Activated CD8-positive, alpha-beta memory T cell treated with anti-CD3 and anti-CD28 coated beads for 36 hours (primary cell): ENCODE results near the gene RANGAP1. TPM values are rescaled to one million over a fixed set of nuclear protein-coding genes. Genes with fewer than 3 reads are reported as not detected.
"Not testable (repeated sequence)": the region's sequence is repeated elsewhere in the genome, so short reads cannot be mapped to it uniquely, and the experiment has no call there.

Source experiments
- CTCF ChIA-PET: fragments of 350-600 bp; sonication (Branson Sonifier 250); formaldehyde crosslinking; loops from one replicate; lab custom pipeline; 2021; ENCODE audit warnings: antibody characterized with exemption; lab: Charles Lee
- POLR2A ChIA-PET: fragments of 350-600 bp; sonication (Branson Sonifier 250); formaldehyde crosslinking; loops from one replicate; lab custom pipeline; 2021; ENCODE audit warnings: antibody characterized with exemption; lab: Charles Lee
- total RNA-seq, 2 experiments: library from RNA; stranded (reverse); gene quantifications; one replicate each; pipeline ENCODE4 v1.2.3, GENCODE V29; 2021

RANGAP1 gene
- total RNA-seq, 2 experiments from 2014 or later = 176 to 178 TPM

DNA sequence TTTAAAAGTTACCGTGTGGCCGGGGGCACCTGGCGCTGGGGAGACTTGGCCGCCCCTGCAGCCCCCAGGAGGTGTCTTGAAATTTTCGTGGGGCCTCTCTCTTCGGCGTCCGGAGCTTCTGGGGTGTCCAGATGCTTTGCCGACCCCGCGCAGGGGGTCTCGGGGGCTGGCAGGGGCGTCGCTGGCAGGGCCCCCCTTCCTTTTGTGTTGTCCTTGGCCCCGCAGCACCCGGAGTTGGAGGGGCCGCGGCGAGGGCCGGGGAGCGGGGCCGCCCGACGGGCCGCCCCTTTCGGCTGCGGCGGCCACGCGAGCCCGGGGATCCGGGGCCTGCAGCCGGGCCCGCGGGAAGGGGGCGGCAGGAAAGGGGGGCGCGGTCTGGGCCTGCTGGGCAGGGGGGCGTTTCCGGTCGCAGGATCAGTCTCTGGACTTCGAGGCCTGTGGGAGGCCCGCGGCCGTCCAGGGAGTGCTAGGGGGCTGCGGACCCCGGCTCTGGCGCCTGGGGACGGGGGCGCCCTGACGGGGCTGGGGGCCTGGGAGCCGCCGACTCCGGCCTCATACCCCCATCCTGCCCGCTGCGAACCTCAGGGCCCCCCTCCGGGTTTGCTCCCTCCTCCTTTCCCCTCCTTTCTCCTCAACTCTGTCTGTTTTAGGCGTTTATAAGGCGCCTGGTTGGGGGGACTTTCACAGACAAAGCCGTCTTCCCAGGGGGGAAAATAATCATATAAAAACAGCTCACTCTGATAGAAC is 16.2 kb upstream of the RANGAP1 start:
- ChIA-PET POLR2A (interaction anchor here (1.0 to 1.2 kb wide), 3 partner anchors 10 to 16 kb away, joined by 5 to 7 read pairs (median 7); partner anchors contain the start of gene RANGAP1), CTCF (interaction anchor here (1.1 to 1.7 kb wide), 4 partner anchors 12 to 379 kb away, joined by 4 to 11 read pairs (median 4); partner anchors contain the start of genes RANGAP1 and TEF)

DNA sequence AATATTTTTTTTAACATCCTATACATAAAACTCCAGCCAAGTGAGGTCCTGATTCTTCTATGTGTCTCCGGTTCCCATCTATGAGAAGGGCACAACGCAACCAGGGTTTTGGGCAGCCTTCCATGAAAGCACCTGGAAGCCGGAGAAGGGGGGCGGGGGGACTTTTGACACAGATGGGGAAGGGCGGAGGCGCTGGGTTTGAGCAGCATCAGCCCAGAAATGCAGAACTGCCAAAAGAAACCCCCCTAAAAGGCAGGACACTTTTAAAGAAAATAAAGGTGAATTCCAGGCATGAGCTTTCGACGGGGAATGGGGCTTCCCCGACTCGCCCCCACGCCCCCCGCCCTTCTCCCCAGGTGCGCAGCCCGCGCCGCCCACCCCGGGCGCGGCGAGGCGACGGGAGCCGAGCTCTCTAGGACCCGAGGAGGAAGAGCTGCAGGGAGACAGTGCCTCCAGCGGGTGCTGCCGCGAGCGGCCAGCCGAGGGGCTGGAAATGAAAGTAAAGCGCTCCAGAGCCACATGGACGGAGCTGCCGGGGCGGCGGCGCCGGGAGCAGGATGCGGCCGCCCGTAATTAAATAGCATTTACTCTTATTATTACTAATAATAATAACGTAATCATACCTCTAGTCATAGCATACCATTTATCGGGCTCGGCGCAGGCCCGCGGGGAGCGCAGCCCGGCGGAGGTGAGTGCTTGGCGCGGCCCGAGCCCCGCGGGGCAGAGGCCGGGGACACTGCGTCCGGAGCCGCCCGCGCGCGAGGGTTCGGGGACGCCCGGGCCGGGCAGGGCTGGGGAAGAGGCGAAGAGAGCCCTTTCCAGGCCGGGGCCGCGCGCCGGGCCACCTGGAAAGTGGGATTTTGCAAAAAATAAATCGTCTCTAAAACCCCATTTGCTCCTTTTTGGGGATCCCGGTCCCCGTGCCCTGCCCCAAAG is 15.4 kb upstream of the RANGAP1 start, which contains the start of gene ZC3H7B:
Gene ZC3H7B, plus strand, starts transcription at position 441 of the 936 bp plus-strand sequence. CDS start 19,136 bp downstream, outside the sequence.
- POLR2A ChIA-PET = interaction anchor here (0.6 to 1.2 kb wide), 8 partner anchors 11 to 1198 kb away, joined by 3 to 7 read pairs (median 4); partner anchors contain the start of genes PMM1, RANGAP1 and TOB2
- CTCF ChIA-PET = interaction anchor here (0.6 to 1.7 kb wide), 4 partner anchors 15 to 379 kb away, joined by 3 to 11 read pairs (median 4); partner anchors contain the start of genes RANGAP1 and TEF

DNA sequence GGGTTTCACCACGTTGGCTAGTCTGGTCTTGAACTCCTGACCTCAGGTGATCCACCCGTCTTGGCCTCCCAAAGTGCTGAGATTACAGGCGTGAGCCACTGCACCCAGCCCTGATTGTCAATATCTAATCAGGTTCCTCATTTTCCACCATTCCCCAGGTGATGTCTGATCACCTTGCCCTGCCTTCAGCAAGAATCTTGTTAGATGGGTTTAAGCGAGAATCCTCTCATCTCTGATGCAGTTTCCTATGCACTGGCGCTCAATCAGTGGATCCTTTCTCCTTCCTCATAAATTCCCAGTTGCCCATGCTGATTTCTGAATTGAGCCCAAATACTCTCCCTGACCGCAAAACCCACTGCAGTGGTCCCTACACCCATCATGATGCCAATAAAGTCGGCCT is 14.7 kb upstream of the RANGAP1 start:
- ChIA-PET CTCF (interaction anchor here (0.6 to 1.7 kb wide), 4 partner anchors 14 to 378 kb away, joined by 3 to 11 read pairs (median 4); partner anchors contain the start of genes RANGAP1 and TEF), POLR2A (interaction anchor here (1.0 to 1.2 kb wide), 3 partner anchors 14 to 289 kb away, joined by 3 to 7 read pairs (median 7); partner anchors contain the start of genes PMM1 and RANGAP1)

DNA sequence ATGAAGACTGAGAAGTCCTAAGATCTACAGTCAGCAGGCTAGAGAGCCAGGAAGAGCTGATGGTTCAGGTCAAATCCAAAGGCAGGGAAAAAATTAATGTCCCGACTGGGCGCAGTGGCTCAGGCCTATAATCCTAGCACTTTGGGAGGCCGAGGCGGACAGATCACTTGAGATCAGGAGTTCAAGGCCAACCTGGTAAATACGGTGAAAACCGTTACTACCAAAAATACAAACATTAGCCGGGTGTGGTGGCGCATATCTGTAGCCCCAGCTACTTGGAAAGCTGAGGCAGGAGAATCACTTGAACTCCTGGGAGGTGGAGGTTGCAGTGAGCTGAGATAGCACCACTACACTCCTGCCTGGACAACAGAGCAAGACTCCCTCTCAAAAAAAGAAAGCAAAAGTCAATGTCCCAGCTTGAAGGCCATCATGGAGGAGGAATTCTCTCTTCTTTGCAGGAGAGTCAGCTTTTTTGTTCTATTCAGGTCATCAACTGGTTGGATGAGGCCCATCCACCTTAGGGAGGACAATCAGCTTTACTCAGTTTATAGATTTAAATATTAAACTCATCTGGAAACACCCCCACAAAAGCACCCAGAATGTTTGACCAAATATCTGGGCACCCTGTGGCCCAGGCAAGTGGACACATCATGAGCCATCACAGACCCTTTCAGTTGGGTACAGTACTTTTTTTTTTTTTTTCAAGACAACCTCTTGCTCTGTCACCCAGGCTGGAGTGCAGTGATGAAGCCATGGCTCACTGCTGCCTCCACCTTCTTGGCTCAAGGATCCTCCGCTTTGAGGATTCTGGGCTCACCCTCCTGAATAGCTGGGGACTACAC is 11.1 kb upstream of the RANGAP1 start:
- CTCF ChIA-PET = interaction anchor here (0.5 to 0.7 kb wide), 2 partner anchors 10 to 115 kb away, joined by 3 read pairs; no protein-coding TSS in a partner anchor
- POLR2A ChIA-PET = interaction anchor here (0.6 kb wide), 1 partner anchor 263 kb away, joined by 6 read pairs; no protein-coding TSS in a partner anchor

DNA sequence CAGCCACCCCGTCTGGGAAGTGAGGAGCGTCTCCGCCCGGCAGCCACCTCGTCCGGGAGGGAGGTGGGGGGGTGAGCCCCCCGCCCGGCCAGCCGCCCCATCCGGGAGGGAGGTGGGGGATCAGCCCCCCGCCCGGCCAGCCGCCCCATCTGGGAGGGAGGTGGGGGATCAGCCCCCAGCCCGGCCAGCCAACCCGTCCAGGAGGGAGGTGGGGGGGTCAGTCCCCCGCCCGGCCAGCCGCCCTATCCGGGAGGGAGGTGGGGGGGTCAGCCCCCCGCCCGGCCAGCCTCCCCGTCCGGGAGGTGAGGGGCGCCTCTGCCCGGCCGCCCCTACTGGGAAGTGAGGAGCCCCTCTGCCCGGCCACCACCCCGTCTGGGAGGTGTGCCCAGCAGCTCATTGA is 8.8 kb upstream of the RANGAP1 start:
- CTCF ChIA-PET, POLR2A ChIA-PET: not testable (repeated sequence)

DNA sequence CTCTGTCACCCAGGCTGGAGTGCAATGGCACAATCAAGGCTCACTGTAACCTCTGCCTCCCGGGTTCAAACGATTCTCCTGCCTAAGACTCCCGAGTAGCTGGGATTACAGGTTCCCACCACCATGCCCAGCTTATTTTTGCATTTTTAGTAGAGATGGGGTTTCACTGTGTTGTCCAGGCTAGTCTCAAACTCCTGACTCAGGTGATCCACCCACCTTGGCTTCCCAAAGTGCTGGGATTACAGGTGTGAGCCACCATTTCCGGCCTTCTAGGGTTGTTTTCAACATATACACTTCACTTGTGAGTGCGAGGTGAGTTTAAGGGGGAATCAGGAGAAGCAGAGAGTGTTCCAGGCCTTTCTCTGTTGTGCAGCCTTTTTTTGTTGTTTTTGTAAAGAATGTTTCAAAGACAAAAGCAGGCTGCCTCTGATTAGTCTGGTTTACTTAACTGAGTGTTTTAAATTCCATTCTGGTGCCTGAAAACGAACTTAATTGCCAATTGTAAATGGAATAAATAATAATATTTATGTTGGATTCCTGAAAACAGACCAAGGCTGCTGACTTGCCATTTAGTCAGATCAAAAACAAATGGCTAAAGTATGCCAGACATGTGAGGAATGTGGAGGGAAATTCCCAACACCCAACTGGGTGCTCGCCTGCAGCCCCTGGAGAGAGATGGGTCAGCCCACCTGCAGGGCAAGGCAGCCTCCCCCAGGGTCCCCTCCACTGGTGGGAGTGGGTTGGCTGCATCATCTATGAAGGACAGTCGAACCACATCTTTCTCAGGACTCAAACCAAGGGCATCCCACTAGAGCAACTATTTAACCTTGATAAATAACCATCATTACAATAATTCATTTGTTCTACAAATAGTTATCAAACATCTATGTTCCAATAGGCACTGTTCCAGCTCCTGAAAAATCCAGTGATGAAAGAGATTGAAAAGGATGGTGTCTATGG is 4.6 kb upstream of the RANGAP1 start:
- POLR2A ChIA-PET = no interaction called here
- CTCF ChIA-PET = interaction anchor here (0.8 to 1.7 kb wide), 2 partner anchors 12 to 53 kb away, joined by 4 to 5 read pairs; no protein-coding TSS in a partner anchor

DNA sequence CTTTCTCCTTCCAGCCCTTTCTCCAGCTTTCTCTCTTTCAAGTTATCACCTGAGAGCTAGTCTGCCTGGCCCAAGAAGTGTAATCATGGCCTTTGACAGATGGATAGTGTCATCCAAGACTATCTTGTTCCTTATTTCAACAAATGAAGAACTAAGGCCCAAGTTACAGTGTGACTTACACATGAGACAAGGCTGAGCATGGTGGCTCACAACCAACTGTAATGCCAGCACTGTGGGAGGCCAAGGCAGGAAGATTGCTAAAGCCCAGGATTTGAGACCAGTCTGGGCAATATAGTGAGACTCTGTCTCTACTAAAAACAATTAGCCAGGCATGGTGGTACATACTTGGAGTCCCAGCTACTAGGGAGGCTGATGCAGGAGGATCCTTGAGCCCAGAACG is 3.7 kb upstream of the RANGAP1 start:
- POLR2A ChIA-PET = no interaction called here
- CTCF ChIA-PET = interaction anchor here (0.8 to 1.7 kb wide), 2 partner anchors 13 to 52 kb away, joined by 4 to 5 read pairs; no protein-coding TSS in a partner anchor

DNA sequence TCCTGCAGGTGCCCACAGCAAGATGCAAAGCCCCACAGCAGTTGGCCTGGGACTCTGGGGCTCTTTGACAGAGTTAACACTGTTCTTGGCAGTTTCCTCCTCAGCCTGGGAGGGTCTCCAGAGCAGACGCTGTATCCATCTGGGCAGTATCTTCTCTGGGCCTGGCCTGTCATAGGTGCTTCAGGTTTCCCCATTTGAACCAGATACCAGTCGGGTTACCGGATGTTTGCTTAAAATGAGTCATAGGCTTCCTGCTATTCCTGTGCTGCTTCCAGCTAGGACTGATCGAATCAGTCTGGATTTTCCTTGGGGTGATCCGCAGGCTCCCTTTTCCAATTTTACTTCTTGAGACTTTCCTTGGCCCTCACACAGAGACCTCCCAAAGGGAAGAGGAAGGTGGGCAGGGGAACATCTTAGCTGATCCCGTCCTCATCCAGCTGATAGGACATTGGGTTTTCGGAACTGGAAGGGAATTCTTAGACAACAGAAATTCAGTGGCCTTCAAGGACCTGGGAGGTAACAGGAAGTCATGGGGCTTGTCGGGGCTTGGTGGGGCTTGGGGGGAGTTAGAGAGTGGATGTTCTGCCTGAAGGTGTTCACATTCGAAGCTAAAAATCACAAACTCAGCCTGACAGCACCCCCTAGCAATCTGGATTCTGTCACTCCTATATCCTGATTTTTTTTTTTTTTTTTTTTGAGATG is 2.4 kb upstream of the RANGAP1 start:
- POLR2A ChIA-PET = interaction anchor here (0.6 kb wide), 2 partner anchors 167 to 330 kb away, joined by 3 to 4 read pairs; no protein-coding TSS in a partner anchor
- CTCF ChIA-PET = interaction anchor here (0.7 kb wide), 1 partner anchor 318 kb away, joined by 3 read pairs; no protein-coding TSS in a partner anchor

DNA sequence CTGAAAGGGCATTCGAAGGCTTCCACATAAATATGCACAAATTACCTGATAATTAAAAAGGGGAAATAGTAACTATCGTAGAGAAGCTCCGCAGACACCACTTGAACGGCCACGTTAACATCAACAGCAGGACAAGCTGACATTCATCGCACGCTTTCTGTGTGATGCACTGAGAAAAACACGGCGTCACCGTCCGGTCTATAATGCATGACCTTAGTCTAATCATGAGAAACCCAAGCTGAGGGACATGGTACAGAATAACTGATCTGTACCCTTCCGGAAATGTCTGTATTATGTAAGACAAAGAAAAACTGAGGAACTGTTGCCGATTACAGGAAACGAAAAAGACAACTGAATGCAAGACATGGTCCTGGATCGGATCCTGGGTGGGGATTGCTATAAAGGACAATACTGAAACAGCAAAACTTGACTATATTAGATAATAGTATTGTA is 678 bp upstream of the RANGAP1 start:
- ChIA-PET CTCF (interaction anchor here (0.7 to 1.6 kb wide), 3 partner anchors 15 to 18 kb away, joined by 3 to 11 read pairs (median 4); partner anchors contain the start of gene ZC3H7B), POLR2A (interaction anchor here (0.6 to 1.9 kb wide), 8 partner anchors 15 to 335 kb away, joined by 3 to 7 read pairs (median 4); partner anchors contain the start of genes POLR3H, RBX1, TEF and ZC3H7B)

DNA sequence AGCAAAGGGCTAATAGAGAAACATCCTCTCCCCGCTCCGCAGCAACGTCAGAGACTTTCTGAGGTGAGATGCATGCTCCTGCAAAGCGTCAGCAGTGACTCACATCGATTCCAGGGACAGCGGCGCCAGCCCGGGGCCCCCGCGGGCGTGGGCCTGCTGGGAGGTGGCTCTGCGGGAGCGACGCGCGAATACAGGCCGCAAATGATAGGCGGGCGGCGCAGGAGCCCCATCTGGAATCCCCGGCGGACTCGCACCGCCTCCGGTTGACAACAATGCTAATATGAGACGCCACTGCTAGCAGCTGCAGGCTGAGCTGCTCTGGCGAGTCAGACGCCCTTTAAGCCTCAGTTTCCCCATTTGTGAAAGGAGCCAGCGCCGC is 557 bp downstream of the RANGAP1 start:
- CTCF ChIA-PET = interaction anchor here (1.9 kb wide), 1 partner anchor 363 kb away, joined by 4 read pairs; no protein-coding TSS in a partner anchor

DNA sequence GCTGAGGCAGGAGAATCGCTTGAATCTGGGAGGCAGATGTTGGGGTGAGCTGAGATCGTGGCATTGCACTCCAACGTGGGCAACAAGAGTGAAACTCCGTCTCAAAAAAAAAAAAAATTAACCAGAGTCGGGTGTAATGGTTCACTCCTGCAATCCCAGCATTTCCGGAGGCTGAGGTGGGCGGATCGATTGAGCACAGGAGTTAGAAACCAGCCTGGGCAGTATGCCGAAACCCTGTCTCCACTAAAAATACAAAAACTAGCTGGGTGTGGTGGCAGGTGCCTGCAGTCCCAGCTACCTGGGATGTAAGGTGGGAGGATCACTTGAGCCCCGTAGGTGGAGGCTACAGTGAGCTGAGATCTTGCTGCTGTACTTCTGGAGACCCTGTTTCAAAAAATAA is 1.5 kb downstream of the RANGAP1 start:
- CTCF ChIA-PET = interaction anchor here (1.9 kb wide), 1 partner anchor 362 kb away, joined by 4 read pairs; no protein-coding TSS in a partner anchor
- POLR2A ChIA-PET = interaction anchor here (0.6 to 1.9 kb wide), 4 partner anchors 20 to 127 kb away, joined by 3 to 16 read pairs (median 4); partner anchors contain the start of gene TEF

More for the DNA sequence above, 557 bp downstream of the RANGAP1 start:
- POLR2A ChIA-PET = interaction anchor here (0.6 to 1.9 kb wide), 3 partner anchors 16 to 161 kb away, joined by 3 to 7 read pairs (median 4); partner anchors contain the start of genes TEF, TOB2 and ZC3H7B

DNA sequence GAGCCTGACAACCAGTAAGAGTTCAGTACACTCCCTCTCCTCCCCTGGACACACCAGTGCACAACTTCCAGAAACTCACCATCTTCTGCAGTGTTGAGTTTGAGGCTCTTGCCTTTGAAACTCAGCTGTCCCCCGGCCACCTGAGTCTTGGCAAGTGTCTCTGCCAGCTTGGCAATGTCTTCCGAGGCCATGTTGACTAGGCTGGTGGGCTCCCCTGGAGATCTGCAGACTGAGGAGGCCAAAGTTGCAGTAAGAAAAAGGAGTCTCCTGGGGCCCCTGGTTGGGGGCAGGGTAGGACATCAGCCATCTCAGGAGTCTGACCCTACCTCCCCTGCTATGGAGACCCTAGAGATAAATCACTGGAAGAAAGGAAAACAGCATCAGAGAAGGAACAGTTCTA is 5.1 kb downstream of the RANGAP1 start:
- POLR2A ChIA-PET = interaction anchor here (0.7 kb wide), 1 partner anchor 1255 kb away, joined by 3 read pairs; no protein-coding TSS in a partner anchor
- CTCF ChIA-PET = interaction anchor here (1.3 kb wide), 1 partner anchor 358 kb away, joined by 3 read pairs; no protein-coding TSS in a partner anchor

DNA sequence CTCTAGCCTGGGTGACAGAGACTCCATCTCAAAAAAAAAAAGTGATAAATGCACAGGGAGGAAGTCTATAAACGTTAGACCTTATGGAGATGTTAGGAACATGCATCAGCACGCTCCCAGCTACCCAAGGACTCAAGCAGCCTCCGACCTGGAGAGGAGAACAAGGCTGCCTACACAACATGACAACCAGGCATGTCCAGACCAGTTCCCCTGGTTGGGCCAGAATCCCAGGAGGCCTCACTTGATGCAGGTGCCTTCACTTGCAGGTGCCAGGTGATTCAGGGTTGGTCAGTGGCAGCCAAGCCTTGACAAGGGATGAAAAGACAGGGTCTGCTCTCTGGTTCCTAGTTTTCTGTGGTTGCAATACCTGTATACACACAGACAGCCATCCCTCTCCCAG is 5.9 kb downstream of the RANGAP1 start:
- ChIA-PET CTCF (interaction anchor here (1.3 kb wide), 1 partner anchor 357 kb away, joined by 3 read pairs; no protein-coding TSS in a partner anchor), POLR2A (interaction anchor here (0.6 to 1.0 kb wide), 2 partner anchors 329 to 1960 kb away, joined by 3 read pairs; partner anchors contain the start of gene RBX1)

DNA sequence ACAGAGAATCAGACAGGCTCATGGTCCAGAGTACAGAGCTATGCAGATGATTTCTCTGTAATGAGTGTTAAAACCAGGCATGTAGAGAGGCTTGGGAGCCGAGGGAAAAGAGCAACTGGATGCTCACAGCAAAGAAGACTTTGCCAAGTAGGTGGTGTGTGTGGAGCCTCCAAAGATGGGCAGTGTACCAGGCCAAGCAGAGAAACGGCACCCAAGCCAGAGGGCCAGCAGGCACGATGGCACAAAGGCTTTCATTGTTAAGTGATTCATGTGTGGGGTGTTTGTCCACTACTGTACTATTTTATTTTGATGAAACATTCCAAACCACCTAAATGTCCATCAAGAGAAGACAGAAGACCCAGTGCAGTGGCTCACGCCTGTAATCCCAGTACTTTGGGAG is 11.1 kb downstream of the RANGAP1 start:
- CTCF ChIA-PET = no interaction called here
- POLR2A ChIA-PET = interaction anchor here (0.7 kb wide), 1 partner anchor 35 kb away, joined by 3 read pairs; no protein-coding TSS in a partner anchor

DNA sequence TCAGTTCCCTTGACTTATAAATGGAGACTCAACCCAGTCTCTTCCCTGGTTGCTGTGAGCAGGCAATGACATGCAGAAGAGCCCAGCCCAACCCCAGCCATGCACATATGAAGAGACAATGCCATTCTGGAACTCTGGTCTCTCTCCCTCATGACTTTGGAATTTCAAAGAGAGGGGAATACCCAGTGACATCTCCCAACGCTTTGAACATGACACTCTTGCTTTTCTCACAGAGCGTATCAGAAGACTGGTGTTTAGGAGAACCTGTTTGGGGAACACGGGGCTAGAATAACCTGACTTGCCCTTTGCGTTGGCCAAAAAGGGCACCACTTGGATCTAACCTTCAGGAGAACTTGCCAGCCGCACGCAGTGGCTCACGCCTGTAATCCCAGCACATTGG is 12.9 kb downstream of the RANGAP1 start:
- POLR2A ChIA-PET = no interaction called here

More for the DNA sequence above, 12.9 kb downstream of the RANGAP1 start:
- CTCF ChIA-PET = no interaction called here
